ENCODE measurements around the gene MRE11.

The MRE11 gene

GRCh38 chr11:94459576-94459975 lies 34.1 kb downstream of the MRE11 start:
- no peak for ATAC-seq
- TF ChIP-seq OSR1 (CRISPR knock-in tag; IDR thresholded peaks at IDR 0.05) (no peak), ZNF565 (CRISPR knock-in tag; conservative IDR thresholded peaks at IDR 0.05; ENCODE audit: low read depth) (no peak), ZNF70 (CRISPR knock-in tag; IDR thresholded peaks at IDR 0.05) (no peak)

- ATAC-seq = no peak
- TF ChIP-seq PPARA (CRISPR knock-in tag; IDR thresholded peaks at IDR 0.05; ENCODE audit: borderline replicate concordance) = no peak
- no peak for TF ChIP-seq ZNF8 (CRISPR knock-in tag; IDR thresholded peaks at IDR 0.05)
- no peak for TF ChIP-seq TOX (CRISPR knock-in tag; IDR thresholded peaks at IDR 0.05; ENCODE audit: borderline replicate concordance)
- TF ChIP-seq ZNF70 (CRISPR knock-in tag; IDR thresholded peaks at IDR 0.05) = no peak
- no peak for TF ChIP-seq ESRRG (CRISPR knock-in tag; IDR thresholded peaks at IDR 0.05)
- no peak for TF ChIP-seq ZNF565 (CRISPR knock-in tag; conservative IDR thresholded peaks at IDR 0.05; ENCODE audit: low read depth)
- TF ChIP-seq GLIS3 (CRISPR knock-in tag; IDR thresholded peaks at IDR 0.05) = no peak
- TF ChIP-seq, protein P1, sequence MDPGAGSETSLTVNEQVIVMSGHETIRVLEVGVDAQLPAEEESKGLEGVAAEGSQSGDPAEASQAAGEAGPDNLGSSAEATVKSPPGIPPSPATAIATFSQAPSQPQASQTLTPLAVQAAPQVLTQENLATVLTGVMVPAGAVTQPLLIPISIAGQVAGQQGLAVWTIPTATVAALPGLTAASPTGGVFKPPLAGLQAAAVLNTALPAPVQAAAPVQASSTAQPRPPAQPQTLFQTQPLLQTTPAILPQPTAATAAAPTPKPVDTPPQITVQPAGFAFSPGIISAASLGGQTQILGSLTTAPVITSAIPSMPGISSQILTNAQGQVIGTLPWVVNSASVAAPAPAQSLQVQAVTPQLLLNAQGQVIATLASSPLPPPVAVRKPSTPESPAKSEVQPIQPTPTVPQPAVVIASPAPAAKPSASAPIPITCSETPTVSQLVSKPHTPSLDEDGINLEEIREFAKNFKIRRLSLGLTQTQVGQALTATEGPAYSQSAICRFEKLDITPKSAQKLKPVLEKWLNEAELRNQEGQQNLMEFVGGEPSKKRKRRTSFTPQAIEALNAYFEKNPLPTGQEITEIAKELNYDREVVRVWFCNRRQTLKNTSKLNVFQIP (CRISPR knock-in tag; IDR thresholded peaks at IDR 0.05; ENCODE audit: borderline replicate concordance, low read depth) = no peak
- no peak for TF ChIP-seq ZFP3 (CRISPR knock-in tag; IDR thresholded peaks at IDR 0.05)
- no peak for TF ChIP-seq ZC3H10 (CRISPR knock-in tag; IDR thresholded peaks at IDR 0.05)
- no peak for TF ChIP-seq ARNTL (CRISPR knock-in tag; IDR thresholded peaks at IDR 0.05; ENCODE audit: borderline replicate concordance, low read depth)
- TF ChIP-seq TCF4 (CRISPR knock-in tag; IDR thresholded peaks at IDR 0.05; ENCODE audit: borderline replicate concordance) = no peak
Observed at GRCh38 chr11:94457118-94458029, 36.3 kb downstream of the MRE11 start.

DNA sequence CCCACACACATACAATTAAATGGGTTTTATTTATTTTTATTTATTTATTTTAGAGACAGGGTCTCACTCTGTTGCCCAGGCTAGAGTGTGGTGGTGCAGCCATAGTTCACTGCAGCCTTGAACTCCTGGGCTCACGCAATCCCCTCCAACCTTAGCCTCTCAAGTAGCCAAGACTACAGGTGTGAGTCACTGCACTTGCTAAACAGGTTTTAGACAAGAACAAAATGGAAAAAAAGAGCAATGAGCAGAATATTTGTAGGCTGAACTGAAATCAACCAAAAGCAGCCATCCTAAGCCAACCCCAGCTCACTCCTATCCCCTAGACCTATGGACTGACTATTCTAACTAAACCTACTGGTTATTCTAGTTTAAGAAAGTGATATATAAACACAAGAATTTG lies 37.8 kb downstream of the MRE11 start:
- no peak for ATAC-seq
- no peak for TF ChIP-seq ZFP30 (CRISPR knock-in tag; IDR thresholded peaks at IDR 0.05)
- TF ChIP-seq GLIS3 (CRISPR knock-in tag; IDR thresholded peaks at IDR 0.05) = no peak
- TF ChIP-seq TCF4 (CRISPR knock-in tag; IDR thresholded peaks at IDR 0.05; ENCODE audit: borderline replicate concordance) = no peak
- TF ChIP-seq ZNF565 (CRISPR knock-in tag; conservative IDR thresholded peaks at IDR 0.05; ENCODE audit: low read depth) = no peak
- TF ChIP-seq TOX (CRISPR knock-in tag; IDR thresholded peaks at IDR 0.05; ENCODE audit: borderline replicate concordance) = no peak
- TF ChIP-seq TSHZ2 (CRISPR knock-in tag; IDR thresholded peaks at IDR 0.05) = no peak
- no peak for TF ChIP-seq ZNF70 (CRISPR knock-in tag; IDR thresholded peaks at IDR 0.05)
- TF ChIP-seq ISL1 (CRISPR knock-in tag; IDR thresholded peaks at IDR 0.05) = no peak
- no peak for TF ChIP-seq ZC3H10 (CRISPR knock-in tag; IDR thresholded peaks at IDR 0.05)
- no peak for TF ChIP-seq RARB (CRISPR knock-in tag; IDR thresholded peaks at IDR 0.05)
- TF ChIP-seq, protein P2, sequence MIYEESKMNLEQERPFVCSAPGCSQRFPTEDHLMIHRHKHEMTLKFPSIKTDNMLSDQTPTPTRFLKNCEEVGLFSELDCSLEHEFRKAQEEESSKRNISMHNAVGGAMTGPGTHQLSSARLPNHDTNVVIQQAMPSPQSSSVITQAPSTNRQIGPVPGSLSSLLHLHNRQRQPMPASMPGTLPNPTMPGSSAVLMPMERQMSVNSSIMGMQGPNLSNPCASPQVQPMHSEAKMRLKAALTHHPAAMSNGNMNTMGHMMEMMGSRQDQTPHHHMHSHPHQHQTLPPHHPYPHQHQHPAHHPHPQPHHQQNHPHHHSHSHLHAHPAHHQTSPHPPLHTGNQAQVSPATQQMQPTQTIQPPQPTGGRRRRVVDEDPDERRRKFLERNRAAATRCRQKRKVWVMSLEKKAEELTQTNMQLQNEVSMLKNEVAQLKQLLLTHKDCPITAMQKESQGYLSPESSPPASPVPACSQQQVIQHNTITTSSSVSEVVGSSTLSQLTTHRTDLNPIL (CRISPR knock-in tag; IDR thresholded peaks at IDR 0.05; ENCODE audit: low read depth) = no peak
- TF ChIP-seq PPARA (CRISPR knock-in tag; IDR thresholded peaks at IDR 0.05; ENCODE audit: borderline replicate concordance) = no peak
- TF ChIP-seq ZNF8 (CRISPR knock-in tag; IDR thresholded peaks at IDR 0.05) = no peak
- TF ChIP-seq, protein P1 (CRISPR knock-in tag; IDR thresholded peaks at IDR 0.05; ENCODE audit: borderline replicate concordance, low read depth) = no peak
- no peak for TF ChIP-seq ZFP3 (CRISPR knock-in tag; IDR thresholded peaks at IDR 0.05)
- TF ChIP-seq CSRNP3 (CRISPR knock-in tag; IDR thresholded peaks at IDR 0.05) = no peak
- no peak for TF ChIP-seq BACH2 (CRISPR knock-in tag; IDR thresholded peaks at IDR 0.05; ENCODE audit: borderline replicate concordance)
- no peak for TF ChIP-seq CSDC2 (CRISPR knock-in tag; IDR thresholded peaks at IDR 0.05)
- TF ChIP-seq ARNTL (CRISPR knock-in tag; IDR thresholded peaks at IDR 0.05; ENCODE audit: borderline replicate concordance, low read depth) = no peak

Measured in SK-N-SH treated with all-trans-retinoic acid at 6 μM for 48 hours (cell line).